ENCODE measurements around the gene UTP14C. TPM values are rescaled to one million over a fixed set of nuclear protein-coding genes. Genes with fewer than 3 reads are reported as not detected.

The UTP14C gene
- total and polyA plus RNA-seq, 4 donors = 5.8 to 18.7 (median 9.6) TPM

- Histone ChIP-seq H3K9me3 (ENCODE audit: control insufficient read depth in 4 of 4, low read length in 3 of 4) (no peaks in the 10 kb centered on the region), H3K4me3 (ENCODE audit: low read depth in 1 of 3, low read length in 3 of 3) (peak overlapping the region; percentile 1 to 84 (median 81)), H3K36me3 (ENCODE audit: control insufficient read depth in 4 of 4, insufficient read depth in 3 of 4, low read depth in 1 of 4, low read length in 3 of 4) (no peaks in the 10 kb centered on the region), H3K27me3 (ENCODE audit: control insufficient read depth in 4 of 4, insufficient read depth in 4 of 4, low read length in 3 of 4) (no peaks in the 10 kb centered on the region), H3K27ac (ENCODE audit: low read depth in 1 of 2, low read length in 2 of 2) (no peak overlapping the region), H3K4me1 (ENCODE audit: control insufficient read depth in 4 of 4, insufficient read depth in 4 of 4, low read length in 3 of 4) (peaks cover 4 to 55% (median 41%) of the 10 kb centered on the region in 4 donors), H3K9ac (ENCODE audit: low read depth in 1 of 2, low read length in 2 of 2) (peak overlapping the region in 1 of 2 donors; percentile 60)
- TF ChIP-seq JUND (IDR thresholded peaks at IDR 0.05) = no peak
- WGBS = 40% methylated on average over 6 of the region's 6 CpGs
- no peak for DNase-seq (ENCODE audit: low spot score)
Observed at GRCh38 chr13:52009946-52010345, 14.5 kb upstream of the UTP14C start.

- peak within 1 kb of the TSS; percentile 72 to 84 for H3K27ac ChIP-seq (ENCODE audit: low read depth in 1 of 2, low read length in 2 of 2)
- DNase-seq (ENCODE audit: low spot score) = no peak
- 2% methylated on average over 46 of the region's 46 CpGs for WGBS
Observed at GRCh38 chr13:52010890-52011631, 13.4 kb upstream of the UTP14C start, which contains the start of gene ATP7B. Gene ATP7B, minus strand, starts transcription at chr13:52011450. Its CDS starts 113 bp downstream, at chr13:52011337.

GRCh38 chr13:52011632-52012511 is 12.6 kb upstream of the UTP14C start, which contains the start of gene ALG11:
Gene ALG11, plus strand, starts transcription at chr13:52012398. Its CDS starts 21 bp downstream, at chr13:52012419.
- under 1% methylated on average over 82 of the region's 82 CpGs for WGBS
- H3K27me3 ChIP-seq (ENCODE audit: control insufficient read depth in 4 of 4, insufficient read depth in 4 of 4, low read length in 3 of 4) = no peaks in the 10 kb centered on the region
- peak within 1 kb of the TSS; percentile 84 to 98 (median 95) for H3K4me3 ChIP-seq (ENCODE audit: low read depth in 1 of 3, low read length in 3 of 3)
- peak; percentile 100 for DNase-seq (ENCODE audit: low spot score)
- peaks cover 1 to 47% (median 36%) of the 10 kb centered on the region in 4 donors for H3K4me1 ChIP-seq (ENCODE audit: control insufficient read depth in 4 of 4, insufficient read depth in 4 of 4, low read length in 3 of 4)
- H3K27ac ChIP-seq (ENCODE audit: low read depth in 1 of 2, low read length in 2 of 2) = peak within 1 kb of the TSS; percentile 72 to 84
- TF ChIP-seq HNF4G (IDR thresholded peaks at IDR 0.05) (no peak), TAF1 (conservative IDR thresholded peaks at IDR 0.05) (peak; percentile 34), FOXA1 (IDR thresholded peaks at IDR 0.05) (no peak), SP1 (IDR thresholded peaks at IDR 0.05) (peak; percentile 92), MAX (IDR thresholded peaks at IDR 0.05) (peak; percentile 63), REST (IDR thresholded peaks at IDR 0.05) (peak; percentile 57), FOXA2 (IDR thresholded peaks at IDR 0.05) (peak; percentile 5), CTCF (IDR thresholded peaks at IDR 0.05; ENCODE audit: low read depth, low read length, missing input control) (no peak), GABPA (IDR thresholded peaks at IDR 0.05 in 1 of 2, conservative IDR thresholded peaks at IDR 0.05 in 1 of 2) (peak in 1 of 2 donors; percentile 72), ZBTB33 (IDR thresholded peaks at IDR 0.05) (peak; percentile 48), YY1 (IDR thresholded peaks at IDR 0.05) (peak; percentile 98), NR2F2 (IDR thresholded peaks at IDR 0.05) (no peak), RXRA (IDR thresholded peaks at IDR 0.05) (peak in 1 of 2 donors; percentile 41), EGR1 (IDR thresholded peaks at IDR 0.05; ENCODE audit: low read depth in 2 of 2) (peak; percentile 94 to 95), HNF4A (conservative IDR thresholded peaks at IDR 0.05) (peak; percentile 72 to 80)
- H3K9ac ChIP-seq (ENCODE audit: low read depth in 1 of 2, low read length in 2 of 2) = peak within 1 kb of the TSS; percentile 95 to 100
- H3K36me3 ChIP-seq (ENCODE audit: control insufficient read depth in 4 of 4, insufficient read depth in 3 of 4, low read depth in 1 of 4, low read length in 3 of 4) = no peaks in the 10 kb centered on the region
- no peaks in the 10 kb centered on the region for H3K9me3 ChIP-seq (ENCODE audit: control insufficient read depth in 4 of 4, low read length in 3 of 4)

More at GRCh38 chr13:52010890-52011631, 13.4 kb upstream of the UTP14C start, which contains the start of gene ATP7B:
- Histone ChIP-seq H3K4me1 (ENCODE audit: control insufficient read depth in 4 of 4, insufficient read depth in 4 of 4, low read length in 3 of 4) (peaks cover 4 to 54% (median 41%) of the 10 kb centered on the region in 4 donors), H3K27me3 (ENCODE audit: control insufficient read depth in 4 of 4, insufficient read depth in 4 of 4, low read length in 3 of 4) (no peaks in the 10 kb centered on the region), H3K36me3 (ENCODE audit: control insufficient read depth in 4 of 4, insufficient read depth in 3 of 4, low read depth in 1 of 4, low read length in 3 of 4) (no peaks in the 10 kb centered on the region), H3K9ac (ENCODE audit: low read depth in 1 of 2, low read length in 2 of 2) (peak within 1 kb of the TSS; percentile 95 to 100), H3K4me3 (ENCODE audit: low read depth in 1 of 3, low read length in 3 of 3) (peak within 1 kb of the TSS; percentile 84 to 98 (median 95)), H3K9me3 (ENCODE audit: control insufficient read depth in 4 of 4, low read length in 3 of 4) (no peaks in the 10 kb centered on the region)
- no peak for TF ChIP-seq JUND (IDR thresholded peaks at IDR 0.05)
- peak in 1 of 2 donors; percentile 13 for TF ChIP-seq RXRA (IDR thresholded peaks at IDR 0.05)
- TF ChIP-seq HNF4A (conservative IDR thresholded peaks at IDR 0.05) = peak in 1 of 2 donors; percentile 18
- peak in 1 of 2 donors; percentile 9 for TF ChIP-seq RAD21 (IDR thresholded peaks at IDR 0.05)
- TF ChIP-seq MAX (IDR thresholded peaks at IDR 0.05) = no peak
